Measurements from ENCODE around the gene SPTLC3. TPM values are rescaled to one million over a fixed set of nuclear protein-coding genes. Genes with fewer than 3 reads are reported as not detected.

SPTLC3 gene
- total RNA-seq, 1 donor from 2014 or later = 4.6 TPM

- Histone ChIP-seq H3K27ac (no peak overlapping the region), H3K36me3 (no peaks in the 10 kb centered on the region), H3K4me3 (no peak overlapping the region), H3K4me1 (no peaks in the 10 kb centered on the region), H3K27me3 (no peaks in the 10 kb centered on the region), H3K9me3 (peaks cover 0 to 5% of the 10 kb centered on the region in 2 donors)
- intact Hi-C loops (cut with DNase I) = no loop called here
- DNase-seq (ENCODE audit: low spot score in 2 of 2) = no peak
- no peak for TF ChIP-seq CTCF (IDR thresholded peaks at IDR 0.05)
Observed at GRCh38 chr20:13035399-13036152, 26.8 kb downstream of the SPTLC3 start.

GRCh38 chr20:13037727-13038126 is 29.0 kb downstream of the SPTLC3 start:
- no peak for DNase-seq (ENCODE audit: low spot score in 2 of 2)
- no peak for TF ChIP-seq CTCF (IDR thresholded peaks at IDR 0.05)
- no peaks in the 10 kb centered on the region for H3K4me1 ChIP-seq
- no peak overlapping the region for H3K27ac ChIP-seq
- H3K36me3 ChIP-seq = no peaks in the 10 kb centered on the region
- intact Hi-C loops (cut with DNase I) = no loop called here
- H3K27me3 ChIP-seq = no peaks in the 10 kb centered on the region
- peaks cover 0 to 10% of the 10 kb centered on the region in 2 donors for H3K9me3 ChIP-seq
- H3K4me3 ChIP-seq = no peak overlapping the region

- intact Hi-C loops (cut with DNase I) = no loop called here
- TF ChIP-seq CTCF (IDR thresholded peaks at IDR 0.05) = no peak
- Histone ChIP-seq H3K9me3 (peaks cover 0 to 34% of the 10 kb centered on the region in 2 donors), H3K4me3 (no peak overlapping the region), H3K36me3 (no peaks in the 10 kb centered on the region), H3K27ac (no peak overlapping the region), H3K4me1 (no peaks in the 10 kb centered on the region), H3K27me3 (no peaks in the 10 kb centered on the region)
- no peak for DNase-seq (ENCODE audit: low spot score in 2 of 2)
Observed at GRCh38 chr20:13041574-13042457, 33.0 kb downstream of the SPTLC3 start.

GRCh38 chr20:13042458-13042794 is 33.7 kb downstream of the SPTLC3 start:
- no peak overlapping the region for H3K4me3 ChIP-seq
- no peaks in the 10 kb centered on the region for H3K4me1 ChIP-seq
- no peak for DNase-seq (ENCODE audit: low spot score in 2 of 2)
- no peaks in the 10 kb centered on the region for H3K27me3 ChIP-seq
- no peak overlapping the region for H3K27ac ChIP-seq
- TF ChIP-seq CTCF (IDR thresholded peaks at IDR 0.05) = no peak
- intact Hi-C loops (cut with DNase I) = no loop called here
- H3K36me3 ChIP-seq = no peaks in the 10 kb centered on the region
- peaks cover 0 to 34% of the 10 kb centered on the region in 2 donors for H3K9me3 ChIP-seq

- intact Hi-C loops (cut with DNase I) = no loop called here
- no peaks in the 10 kb centered on the region for H3K4me1 ChIP-seq
- H3K36me3 ChIP-seq = peaks cover 0 to 16% of the 10 kb centered on the region in 2 donors
- no peak for DNase-seq (ENCODE audit: low spot score in 2 of 2)
- H3K27me3 ChIP-seq = no peaks in the 10 kb centered on the region
- no peak for TF ChIP-seq CTCF (IDR thresholded peaks at IDR 0.05)
- no peak overlapping the region for H3K27ac ChIP-seq
- H3K4me3 ChIP-seq = no peak overlapping the region
- peaks cover 0 to 34% of the 10 kb centered on the region in 2 donors for H3K9me3 ChIP-seq
Observed at GRCh38 chr20:13046409-13046808, 37.6 kb downstream of the SPTLC3 start.

All from ascending aorta (tissue), 2 donors.